CD4-positive, alpha-beta T cell (primary cell): ENCODE results near the gene RPAIN. TPM values are rescaled to one million over a fixed set of nuclear protein-coding genes. Genes with fewer than 3 reads are reported as not detected.
A peak's percentile ranks its signal among the peaks of the same experiment; 100 is the strongest.

Experiments
- ATAC-seq: fragments of 200-7000 bp; cut with Tn5 transposase; one replicate; pipeline ENCODE4 v1.10.0; 2022; ENCODE audit warnings: mild to moderate bottlenecking; ENCODE audit not compliant: poor library complexity
- CTCF ChIA-PET: fragments of 350-600 bp; sonication (Branson Sonifier 250); formaldehyde crosslinking; loops from one replicate; lab custom pipeline; 2021; ENCODE audit warnings: antibody characterized with exemption, inconsistent platforms; lab: Charles Lee
- POLR2A ChIA-PET: fragments of 350-600 bp; sonication (Branson Sonifier 250); formaldehyde crosslinking; loops from one replicate; lab custom pipeline; 2021; ENCODE audit warnings: antibody characterized with exemption, inconsistent platforms; lab: Charles Lee
- DNase-seq, 14 experiments: peaks; one replicate each; pipeline ENCODE4 v3.0.0-alpha.2; 2013 to 2020; ENCODE audit warnings: mixed read lengths in 2 of 14
- H3K27ac ChIP-seq, 2 donors: one replicate each; pipeline versions ENCODE4 v1.5.1 to v1.7.0; 2013; ENCODE audit warnings: low read length in 2 of 2, low read depth in 1 of 2, mild to moderate bottlenecking in 1 of 2
- H3K27me3 ChIP-seq, 2 experiments: 1 replicate in 1 of 2; 2 replicates in 1 of 2; pipeline versions ENCODE4 v1.6.1 to v1.7.0; 2013; ENCODE audit warnings: low read length in 2 of 2, control low read depth in 1 of 2, mild to moderate bottlenecking in 1 of 2, moderate library complexity in 1 of 2; ENCODE audit not compliant: insufficient read depth in 2 of 2, control insufficient read depth in 1 of 2
- H3K36me3 ChIP-seq: one replicate; pipeline ENCODE4 v1.6.1; 2013; ENCODE audit warnings: low read length, control low read depth; ENCODE audit not compliant: insufficient read depth
- H3K4me1 ChIP-seq: one replicate; pipeline ENCODE4 v1.6.1; 2013; ENCODE audit warnings: low read length, control low read depth; ENCODE audit not compliant: insufficient read depth
- H3K4me3 ChIP-seq: one replicate; pipeline ENCODE4 v1.5.1; 2013; ENCODE audit warnings: mild to moderate bottlenecking, low read length, moderate library complexity
- H3K9me3 ChIP-seq, 2 experiments: 1 replicate in 1 of 2; 2 replicates in 1 of 2; pipeline versions ENCODE4 v1.6.1 to v1.7.0; 2013; ENCODE audit warnings: low read length in 2 of 2, mild to moderate bottlenecking in 2 of 2, control low read depth in 1 of 2, moderate library complexity in 1 of 2; ENCODE audit not compliant: control insufficient read depth in 1 of 2, insufficient read depth in 1 of 2
- H3K27ac Mint-ChIP-seq: one replicate; pipeline ENCODE4 v1.8.0; 2020; ENCODE audit warnings: mixed read lengths
- H3K27me3 Mint-ChIP-seq: one replicate; pipeline ENCODE4 v1.8.0; 2021; ENCODE audit warnings: mixed read lengths
- H3K36me3 Mint-ChIP-seq: one replicate; pipeline ENCODE4 v1.8.0; 2021; ENCODE audit warnings: low read depth, mixed read lengths
- H3K4me1 Mint-ChIP-seq: one replicate; pipeline ENCODE4 v1.8.0; 2021; ENCODE audit warnings: low read depth, mixed read lengths
- H3K4me3 Mint-ChIP-seq: one replicate; pipeline ENCODE4 v1.8.0; 2020; ENCODE audit warnings: mild to moderate bottlenecking, mixed read lengths
- H3K9me3 Mint-ChIP-seq: one replicate; pipeline ENCODE4 v1.8.0; 2020; ENCODE audit warnings: mixed read lengths
- CTCF ChIP-seq: fragments of 200-600 bp; IDR thresholded peaks from one replicate; pipeline ENCODE4 v1.8.0; 2022; ENCODE audit warnings: antibody characterized with exemption, mild to moderate bottlenecking
- intact Hi-C, 2 experiments: fragments of 100-400 bp; cut with DNase I in 1 of 2; cut with micrococcal nuclease in 1 of 2; formaldehyde crosslinking; loops; one replicate each; pipeline versions ENCODE4 v1.15.1 to v1.9.0; 2023 to 2025; cut with DNase I, micrococcal nuclease
- total RNA-seq, 174 experiments: library from RNA in 2 of 174; stranded (reverse) in 2 of 174; gene quantifications; one replicate each; pipeline ENCODE4 v1.2.3 and lab custom pipeline; 2021 to 2026

The RPAIN gene
- total RNA-seq, 2 experiments from 2014 or later: 68.7 to 77.5 TPM

- ATAC-seq (no peak), DNase-seq (no peak)
- Histone ChIP-seq H3K9me3 (no peaks in the 10 kb centered on the region), H3K27me3 (no peaks in the 10 kb centered on the region), H3K4me3 (no peak overlapping the region), H3K4me1 (peaks cover 2% of the 10 kb centered on the region), H3K36me3 (peaks cover 94% of the 10 kb centered on the region), H3K27ac (no peak overlapping the region)
- ChIA-PET CTCF (interaction anchor here (1.6 kb wide), 1 partner anchor 28 kb away, joined by 5 read pairs; the partner anchor contains the start of gene C1QBP), POLR2A (no interaction called here)
- Mint-ChIP-seq H3K9me3 (no peaks in the 10 kb centered on the region), H3K27me3 (no peaks in the 10 kb centered on the region), H3K36me3 (peaks cover 35% of the 10 kb centered on the region), H3K4me3 (no peak overlapping the region), H3K27ac (no peak overlapping the region), H3K4me1 (peaks cover 35% of the 10 kb centered on the region)
- intact Hi-C loops: loop anchor here in 1 of 2 experiments (10.0 kb wide), 1 partner anchor 74 kb away; the partner anchor contains the start of genes DERL2 and MIS12
- TF ChIP-seq CTCF: no peak
Observed at GRCh38 chr17:5410594-5411272, 9.2 kb upstream of the RPAIN start.

- no peak for ATAC-seq
Observed at GRCh38 chr17:5413682-5414081, 6.3 kb upstream of the RPAIN start.

GRCh38 chr17:5416901-5417300 lies 3.1 kb upstream of the RPAIN start:
- Mint-ChIP-seq H3K27ac (peak overlapping the region; percentile 42), H3K4me1 (peaks cover 63% of the 10 kb centered on the region), H3K4me3 (peak overlapping the region; percentile 70), H3K27me3 (no peaks in the 10 kb centered on the region), H3K36me3 (peaks cover 80% of the 10 kb centered on the region), H3K9me3 (no peaks in the 10 kb centered on the region)
- ATAC-seq (no peak), DNase-seq (no peak)
- peaks cover 31% of the 10 kb centered on the region for H3K4me1 ChIP-seq
- H3K4me3 ChIP-seq: no peak overlapping the region
- no peak for TF ChIP-seq CTCF
- intact Hi-C loops: loop anchor here in 1 of 2 experiments (5.0 to 10.0 kb wide), 3 partner anchors 68 to 1020 kb away; partner anchors contain the start of genes AIPL1, DERL2, MIS12 and RABEP1
- ChIA-PET CTCF (interaction anchor here (3.6 kb wide), 1 partner anchor 22 kb away, joined by 48 read pairs; the partner anchor contains the start of gene C1QBP), POLR2A (interaction anchor here (0.6 to 1.2 kb wide), 3 partner anchors 22 to 772 kb away, joined by 3 read pairs; partner anchors contain the start of gene DERL2)
- peak overlapping the region in 1 of 2 donors; percentile 39 for H3K27ac ChIP-seq
- no peaks in the 10 kb centered on the region for H3K27me3 ChIP-seq
- H3K9me3 ChIP-seq: no peaks in the 10 kb centered on the region
- H3K36me3 ChIP-seq: peaks cover 62% of the 10 kb centered on the region

More at GRCh38 chr17:5413682-5414081, 6.3 kb upstream of the RPAIN start:
- Mint-ChIP-seq H3K4me1 (peaks cover 55% of the 10 kb centered on the region), H3K9me3 (no peaks in the 10 kb centered on the region), H3K36me3 (peaks cover 53% of the 10 kb centered on the region), H3K27me3 (no peaks in the 10 kb centered on the region), H3K27ac (no peak overlapping the region), H3K4me3 (no peak overlapping the region)
- H3K27me3 ChIP-seq: no peaks in the 10 kb centered on the region
- peaks cover 21% of the 10 kb centered on the region for H3K4me1 ChIP-seq
- CTCF ChIA-PET: interaction anchor here (1.1 to 2.0 kb wide), 2 partner anchors 25 kb away, joined by 4 to 6 read pairs; partner anchors contain the start of gene C1QBP
- H3K9me3 ChIP-seq: no peaks in the 10 kb centered on the region
- no peak for DNase-seq
- no peak overlapping the region for H3K4me3 ChIP-seq
- intact Hi-C loops: loop anchor here in 1 of 2 experiments (10.0 kb wide), 1 partner anchor 71 kb away; the partner anchor contains the start of genes DERL2 and MIS12
- POLR2A ChIA-PET: interaction anchor here (0.9 kb wide), 1 partner anchor 24 kb away, joined by 3 read pairs; no protein-coding TSS in a partner anchor
- TF ChIP-seq CTCF: no peak
- H3K27ac ChIP-seq: no peak overlapping the region
- H3K36me3 ChIP-seq: peaks cover 83% of the 10 kb centered on the region
